Frontal cortex (tissue), 4 donors: ENCODE data around the gene ENTPD3. TPM values are rescaled to one million over a fixed set of nuclear protein-coding genes. Genes with fewer than 3 reads are reported as not detected.

Experiments used
- DNase-seq, 2 donors: peaks; one replicate each; pipeline ENCODE4 v3.0.0; 2012; ENCODE audit warnings: low spot score in 2 of 2
- FAIRE-seq: peaks from 2 replicates; lab custom pipeline; 2012; peaks lifted over from hg19 to GRCh38; lab: Jason Lieb, UNC
- total RNA-seq: library from RNA; depleted of rRNA; stranded (reverse); fragments of >200 nt; gene quantifications from one replicate; pipeline ENCODE4 v1.2.3, GENCODE V29; 2014
- donor health status: control.
- donor health status: control.
- donor health status: control.

Gene ENTPD3
- total RNA-seq = 3.3 TPM

- DNase-seq (peak in 1 of 2 donors; percentile 49), FAIRE-seq (no peak)
These were observed at the start of gene ENTPD3 for GRCh38 chr3:40387001-40387894. Gene ENTPD3, plus strand, starts transcription at chr3:40387184. Its CDS starts 874 bp downstream, at chr3:40388058.

GRCh38 chr3:40339871-40340270, 47.1 kb upstream of the ENTPD3 start:
- FAIRE-seq (no peak), DNase-seq (no peak)

GRCh38 chr3:40340541-40341170, 46.3 kb upstream of the ENTPD3 start:
- no peak for DNase-seq
- no peak for FAIRE-seq

- FAIRE-seq (no peak), DNase-seq (no peak)
These were observed 45.3 kb upstream of the ENTPD3 start for GRCh38 chr3:40341671-40342070.

- FAIRE-seq (no peak), DNase-seq (no peak)
These were observed 36.5 kb upstream of the ENTPD3 start for GRCh38 chr3:40350529-40350928.

GRCh38 chr3:40355410-40355809, 31.6 kb upstream of the ENTPD3 start:
- no peak for DNase-seq
- no peak for FAIRE-seq

- no peak for FAIRE-seq
- no peak for DNase-seq
These were observed 28.5 kb upstream of the ENTPD3 start for GRCh38 chr3:40358454-40358853.

- DNase-seq = no peak
- FAIRE-seq = no peak
These were observed 23.3 kb upstream of the ENTPD3 start for GRCh38 chr3:40363674-40364073.

- FAIRE-seq = no peak
- no peak for DNase-seq
These were observed 20.5 kb upstream of the ENTPD3 start for GRCh38 chr3:40366203-40367162.

- no peak for FAIRE-seq
- no peak for DNase-seq
These were observed 17.3 kb upstream of the ENTPD3 start for GRCh38 chr3:40369716-40370115.

GRCh38 chr3:40377822-40378221, 9.2 kb upstream of the ENTPD3 start:
- FAIRE-seq (no peak), DNase-seq (no peak)

GRCh38 chr3:40379674-40380306, 7.2 kb upstream of the ENTPD3 start:
- no peak for FAIRE-seq
- no peak for DNase-seq

GRCh38 chr3:40381904-40382616, 4.9 kb upstream of the ENTPD3 start:
- FAIRE-seq (no peak), DNase-seq (no peak)

- DNase-seq (no peak), FAIRE-seq (no peak)
These were observed 4.4 kb upstream of the ENTPD3 start for GRCh38 chr3:40382617-40382979.

- FAIRE-seq (no peak), DNase-seq (no peak)
These were observed 771 bp upstream of the ENTPD3 start for GRCh38 chr3:40386213-40386612.

GRCh38 chr3:40387895-40388254, 891 bp downstream of the ENTPD3 start:
- no peak for DNase-seq
- no peak for FAIRE-seq

- FAIRE-seq = no peak
- no peak for DNase-seq
These were observed 9.4 kb downstream of the ENTPD3 start for GRCh38 chr3:40396406-40396805.

GRCh38 chr3:40397129-40397528, 10.1 kb downstream of the ENTPD3 start:
- DNase-seq (no peak), FAIRE-seq (no peak)

- no peak for FAIRE-seq
- no peak for DNase-seq
These were observed 10.9 kb downstream of the ENTPD3 start for GRCh38 chr3:40397912-40398311.
